ENCODE data around the gene APOA4. TPM values are rescaled to one million over a fixed set of nuclear protein-coding genes. Genes with fewer than 3 reads are reported as not detected.

The APOA4 gene
- polyA plus RNA-seq, 1 donor from 2014 or later = not detected

DNA sequence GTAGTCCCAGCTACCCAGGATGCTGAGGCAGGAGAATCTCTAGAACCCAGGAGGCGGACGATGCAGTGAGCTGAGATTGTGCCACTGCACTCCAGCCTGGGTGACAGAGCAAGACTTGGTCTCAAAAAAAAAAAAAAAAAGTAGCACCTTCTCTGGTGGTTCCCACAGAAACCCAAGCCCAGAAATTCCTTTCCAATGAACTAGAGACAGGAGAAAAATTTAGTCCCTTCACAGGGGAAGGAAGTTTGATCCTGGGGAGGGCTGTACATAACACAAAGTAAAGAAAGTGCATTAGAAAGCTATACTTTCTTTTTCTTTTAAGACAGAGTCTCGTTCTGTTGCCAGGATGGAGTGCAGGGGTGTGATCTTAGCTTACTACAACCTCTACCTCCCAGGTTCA is 39.8 kb upstream of the APOA4 start:
- Histone ChIP-seq H3K4me3 (ENCODE audit: low read length) (no peak overlapping the region), H4K20me1 (ENCODE audit: insufficient read depth) (no peaks in the 10 kb centered on the region), H3K79me2 (replicated peaks; ENCODE audit: insufficient read depth, low read length) (no peaks in the 10 kb centered on the region), H2AFZ (ENCODE audit: low read depth, low read length) (no peak overlapping the region), H3K36me3 (ENCODE audit: insufficient read depth, low read length) (peaks cover 11% of the 10 kb centered on the region), H3K27me3 (ENCODE audit: insufficient read depth, low read depth, low read length) (no peaks in the 10 kb centered on the region), H3K27ac (ENCODE audit: low read length) (no peak overlapping the region), H3K9ac (ENCODE audit: low read length) (no peak overlapping the region), H3F3A (ENCODE audit: insufficient read depth, low read length, poor library complexity, severe bottlenecking) (no peaks in the 10 kb centered on the region), H3K9me3 (ENCODE audit: low read length) (no peaks in the 10 kb centered on the region), H3K4me2 (ENCODE audit: low read length) (no peak overlapping the region), H3K9me2 (ENCODE audit: insufficient read depth, low read length) (no peaks in the 10 kb centered on the region)
- TF ChIP-seq, protein P1, sequence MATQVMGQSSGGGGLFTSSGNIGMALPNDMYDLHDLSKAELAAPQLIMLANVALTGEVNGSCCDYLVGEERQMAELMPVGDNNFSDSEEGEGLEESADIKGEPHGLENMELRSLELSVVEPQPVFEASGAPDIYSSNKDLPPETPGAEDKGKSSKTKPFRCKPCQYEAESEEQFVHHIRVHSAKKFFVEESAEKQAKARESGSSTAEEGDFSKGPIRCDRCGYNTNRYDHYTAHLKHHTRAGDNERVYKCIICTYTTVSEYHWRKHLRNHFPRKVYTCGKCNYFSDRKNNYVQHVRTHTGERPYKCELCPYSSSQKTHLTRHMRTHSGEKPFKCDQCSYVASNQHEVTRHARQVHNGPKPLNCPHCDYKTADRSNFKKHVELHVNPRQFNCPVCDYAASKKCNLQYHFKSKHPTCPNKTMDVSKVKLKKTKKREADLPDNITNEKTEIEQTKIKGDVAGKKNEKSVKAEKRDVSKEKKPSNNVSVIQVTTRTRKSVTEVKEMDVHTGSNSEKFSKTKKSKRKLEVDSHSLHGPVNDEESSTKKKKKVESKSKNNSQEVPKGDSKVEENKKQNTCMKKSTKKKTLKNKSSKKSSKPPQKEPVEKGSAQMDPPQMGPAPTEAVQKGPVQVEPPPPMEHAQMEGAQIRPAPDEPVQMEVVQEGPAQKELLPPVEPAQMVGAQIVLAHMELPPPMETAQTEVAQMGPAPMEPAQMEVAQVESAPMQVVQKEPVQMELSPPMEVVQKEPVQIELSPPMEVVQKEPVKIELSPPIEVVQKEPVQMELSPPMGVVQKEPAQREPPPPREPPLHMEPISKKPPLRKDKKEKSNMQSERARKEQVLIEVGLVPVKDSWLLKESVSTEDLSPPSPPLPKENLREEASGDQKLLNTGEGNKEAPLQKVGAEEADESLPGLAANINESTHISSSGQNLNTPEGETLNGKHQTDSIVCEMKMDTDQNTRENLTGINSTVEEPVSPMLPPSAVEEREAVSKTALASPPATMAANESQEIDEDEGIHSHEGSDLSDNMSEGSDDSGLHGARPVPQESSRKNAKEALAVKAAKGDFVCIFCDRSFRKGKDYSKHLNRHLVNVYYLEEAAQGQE (IDR thresholded peaks at IDR 0.05; ENCODE audit: borderline replicate concordance) = no peak
- TF ChIP-seq POLR2AphosphoS5 (IDR thresholded peaks at IDR 0.05) = no peak
- TF ChIP-seq EP300 (conservative IDR thresholded peaks at IDR 0.05; ENCODE audit: poor library complexity, severe bottlenecking) = no peak
- no peak for TF ChIP-seq SMC3 (conservative IDR thresholded peaks at IDR 0.05; ENCODE audit: poor library complexity)
- no peak for TF ChIP-seq TAF1 (IDR thresholded peaks at IDR 0.05; ENCODE audit: low read depth)
- no peak for TF ChIP-seq MXI1 (conservative IDR thresholded peaks at IDR 0.05; ENCODE audit: poor library complexity, severe bottlenecking)
- TF ChIP-seq RAD21 (conservative IDR thresholded peaks at IDR 0.05) = no peak
- TF ChIP-seq EZH2 (IDR thresholded peaks at IDR 0.05; ENCODE audit: borderline replicate concordance, insufficient read depth, low read length, poor library complexity, severe bottlenecking) = no peak
- TF ChIP-seq, protein P2, sequence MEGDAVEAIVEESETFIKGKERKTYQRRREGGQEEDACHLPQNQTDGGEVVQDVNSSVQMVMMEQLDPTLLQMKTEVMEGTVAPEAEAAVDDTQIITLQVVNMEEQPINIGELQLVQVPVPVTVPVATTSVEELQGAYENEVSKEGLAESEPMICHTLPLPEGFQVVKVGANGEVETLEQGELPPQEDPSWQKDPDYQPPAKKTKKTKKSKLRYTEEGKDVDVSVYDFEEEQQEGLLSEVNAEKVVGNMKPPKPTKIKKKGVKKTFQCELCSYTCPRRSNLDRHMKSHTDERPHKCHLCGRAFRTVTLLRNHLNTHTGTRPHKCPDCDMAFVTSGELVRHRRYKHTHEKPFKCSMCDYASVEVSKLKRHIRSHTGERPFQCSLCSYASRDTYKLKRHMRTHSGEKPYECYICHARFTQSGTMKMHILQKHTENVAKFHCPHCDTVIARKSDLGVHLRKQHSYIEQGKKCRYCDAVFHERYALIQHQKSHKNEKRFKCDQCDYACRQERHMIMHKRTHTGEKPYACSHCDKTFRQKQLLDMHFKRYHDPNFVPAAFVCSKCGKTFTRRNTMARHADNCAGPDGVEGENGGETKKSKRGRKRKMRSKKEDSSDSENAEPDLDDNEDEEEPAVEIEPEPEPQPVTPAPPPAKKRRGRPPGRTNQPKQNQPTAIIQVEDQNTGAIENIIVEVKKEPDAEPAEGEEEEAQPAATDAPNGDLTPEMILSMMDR (IDR thresholded peaks at IDR 0.05; ENCODE audit: poor library complexity, severe bottlenecking) = no peak

DNA sequence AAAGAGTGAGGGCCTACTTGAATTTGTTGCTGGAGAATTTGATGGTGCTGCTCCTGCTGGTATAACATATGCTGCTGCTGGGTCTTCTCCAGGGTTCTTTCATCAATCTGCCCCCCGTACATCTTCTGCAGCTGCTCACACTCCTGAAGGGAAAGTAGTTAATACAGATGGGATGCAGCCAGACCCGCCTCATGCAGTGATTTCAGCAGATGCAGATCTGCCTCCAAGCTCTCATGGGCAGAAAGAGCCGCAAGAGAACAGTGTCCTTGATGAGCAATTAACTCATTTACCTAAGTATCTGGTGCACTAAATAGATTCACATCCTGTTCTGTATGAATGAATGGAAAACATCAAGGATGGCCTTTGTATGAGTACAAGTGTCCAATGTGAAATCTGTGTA is 39.1 kb upstream of the APOA4 start:
- Histone ChIP-seq H3K9me2 (ENCODE audit: insufficient read depth, low read length) (no peaks in the 10 kb centered on the region), H3K79me2 (replicated peaks; ENCODE audit: insufficient read depth, low read length) (no peaks in the 10 kb centered on the region), H2AFZ (ENCODE audit: low read depth, low read length) (no peak overlapping the region), H3K4me3 (ENCODE audit: low read length) (no peak overlapping the region), H3K36me3 (ENCODE audit: insufficient read depth, low read length) (peaks cover 7% of the 10 kb centered on the region), H3F3A (ENCODE audit: insufficient read depth, low read length, poor library complexity, severe bottlenecking) (no peaks in the 10 kb centered on the region), H4K20me1 (ENCODE audit: insufficient read depth) (no peaks in the 10 kb centered on the region), H3K9ac (ENCODE audit: low read length) (no peak overlapping the region), H3K9me3 (ENCODE audit: low read length) (no peaks in the 10 kb centered on the region), H3K27me3 (ENCODE audit: insufficient read depth, low read depth, low read length) (no peaks in the 10 kb centered on the region), H3K27ac (ENCODE audit: low read length) (no peak overlapping the region), H3K4me2 (ENCODE audit: low read length) (no peak overlapping the region)
- TF ChIP-seq RAD21 (conservative IDR thresholded peaks at IDR 0.05) (no peak), TAF1 (IDR thresholded peaks at IDR 0.05; ENCODE audit: low read depth) (no peak), EZH2 (IDR thresholded peaks at IDR 0.05; ENCODE audit: borderline replicate concordance, insufficient read depth, low read length, poor library complexity, severe bottlenecking) (no peak), EP300 (conservative IDR thresholded peaks at IDR 0.05; ENCODE audit: poor library complexity, severe bottlenecking) (no peak), MXI1 (conservative IDR thresholded peaks at IDR 0.05; ENCODE audit: poor library complexity, severe bottlenecking) (no peak), SMC3 (conservative IDR thresholded peaks at IDR 0.05; ENCODE audit: poor library complexity) (no peak), POLR2AphosphoS5 (IDR thresholded peaks at IDR 0.05) (no peak)
- TF ChIP-seq, protein P2 (IDR thresholded peaks at IDR 0.05; ENCODE audit: poor library complexity, severe bottlenecking) = no peak
- TF ChIP-seq, protein P1 (IDR thresholded peaks at IDR 0.05; ENCODE audit: borderline replicate concordance) = no peak
